GM11168 (cell line): ENCODE measurements around the gene TACC3.

ENCODE experiments used
- in situ Hi-C: fragments of 300-500 bp; cut with MboI; formaldehyde crosslinking; loops from one replicate; pipeline ENCODE4 v1.12.0; 2022; ENCODE audit warnings: low sequenced_read_pairs; ENCODE audit not compliant: unreplicated experiment

Gene TACC3

DNA sequence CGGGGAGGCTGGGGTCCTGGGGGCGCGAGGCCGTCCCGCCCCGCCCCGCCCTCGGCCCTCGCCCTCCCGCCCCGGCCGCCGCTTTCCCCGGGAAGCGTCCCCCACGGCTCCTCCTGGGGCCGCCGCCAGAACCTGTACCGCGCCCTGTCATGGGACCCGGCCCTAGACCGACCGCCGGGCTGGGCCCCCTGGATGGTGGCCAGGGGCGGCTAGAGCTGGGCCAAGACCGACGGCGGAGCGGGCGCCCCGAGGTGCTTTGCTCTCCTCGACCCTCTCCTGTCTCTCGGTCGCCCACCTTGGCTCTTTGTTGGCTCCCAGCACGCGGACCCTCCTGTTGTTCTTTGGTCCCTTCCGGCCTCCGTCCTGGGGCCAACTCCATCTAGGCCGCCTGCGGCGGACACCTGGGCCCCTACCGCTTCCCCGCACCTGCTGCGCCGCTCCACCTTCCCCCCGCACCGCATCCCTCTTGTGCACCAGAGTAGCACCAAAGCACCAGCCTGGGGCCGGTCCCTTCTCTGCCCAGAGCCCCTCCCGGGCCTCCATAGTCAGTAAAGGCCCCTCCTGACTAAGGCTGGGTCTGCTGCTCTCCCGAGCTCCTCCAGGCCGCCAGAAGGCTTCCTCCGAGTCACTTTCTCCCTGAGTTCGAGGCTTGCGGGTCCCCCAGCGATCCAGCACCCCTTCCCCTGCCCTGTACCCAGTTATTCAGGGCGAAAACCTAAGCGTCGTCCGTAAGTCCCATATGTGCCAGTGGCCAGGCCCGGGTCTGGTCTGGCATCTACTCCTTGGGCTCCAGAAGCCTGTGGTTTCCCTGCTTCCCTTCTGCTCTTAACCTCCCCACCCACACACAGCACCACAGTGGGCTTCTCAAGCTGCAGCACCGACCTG, 587 bp downstream of the TACC3 start:
- in situ Hi-C loops: no loop called here

GRCh38 chr4:1722551-1723118, 1.3 kb downstream of the TACC3 start:
- in situ Hi-C loops: no loop called here

DNA sequence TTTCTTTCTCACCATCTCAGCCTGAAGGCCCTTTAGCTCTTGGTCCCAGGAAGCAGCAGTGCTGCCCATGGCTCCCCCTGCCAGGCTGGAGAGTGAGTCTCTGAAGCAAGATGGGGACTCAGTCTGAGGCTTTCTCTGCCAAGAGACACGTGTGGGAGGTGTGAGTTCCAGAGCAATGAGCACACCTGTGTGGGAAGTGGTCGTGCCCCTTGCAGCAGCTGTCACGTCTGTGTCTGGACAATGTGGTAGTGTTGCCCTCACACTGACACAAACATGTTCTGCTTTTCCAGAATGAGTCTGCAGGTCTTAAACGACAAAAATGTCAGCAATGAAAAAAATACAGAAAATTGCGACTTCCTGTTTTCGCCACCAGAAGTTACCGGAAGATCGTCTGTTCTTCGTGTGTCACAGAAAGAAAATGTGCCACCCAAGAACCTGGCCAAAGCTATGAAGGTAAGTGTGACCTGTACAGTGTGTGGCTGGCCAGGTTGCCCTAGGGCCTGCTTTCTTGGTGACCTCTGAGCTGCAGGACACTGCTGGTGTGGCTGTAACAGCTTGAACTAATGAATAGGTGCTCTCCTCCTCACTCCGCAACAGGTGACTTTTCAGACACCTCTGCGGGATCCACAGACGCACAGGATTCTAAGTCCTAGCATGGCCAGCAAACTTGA, 1.9 kb downstream of the TACC3 start:
- in situ Hi-C loops: no loop called here

GRCh38 chr4:1725521-1725920, 4.2 kb downstream of the TACC3 start:
- in situ Hi-C loops: no loop called here

- in situ Hi-C loops: no loop called here
Measured at GRCh38 chr4:1726146-1726934, 5.0 kb downstream of the TACC3 start.

DNA sequence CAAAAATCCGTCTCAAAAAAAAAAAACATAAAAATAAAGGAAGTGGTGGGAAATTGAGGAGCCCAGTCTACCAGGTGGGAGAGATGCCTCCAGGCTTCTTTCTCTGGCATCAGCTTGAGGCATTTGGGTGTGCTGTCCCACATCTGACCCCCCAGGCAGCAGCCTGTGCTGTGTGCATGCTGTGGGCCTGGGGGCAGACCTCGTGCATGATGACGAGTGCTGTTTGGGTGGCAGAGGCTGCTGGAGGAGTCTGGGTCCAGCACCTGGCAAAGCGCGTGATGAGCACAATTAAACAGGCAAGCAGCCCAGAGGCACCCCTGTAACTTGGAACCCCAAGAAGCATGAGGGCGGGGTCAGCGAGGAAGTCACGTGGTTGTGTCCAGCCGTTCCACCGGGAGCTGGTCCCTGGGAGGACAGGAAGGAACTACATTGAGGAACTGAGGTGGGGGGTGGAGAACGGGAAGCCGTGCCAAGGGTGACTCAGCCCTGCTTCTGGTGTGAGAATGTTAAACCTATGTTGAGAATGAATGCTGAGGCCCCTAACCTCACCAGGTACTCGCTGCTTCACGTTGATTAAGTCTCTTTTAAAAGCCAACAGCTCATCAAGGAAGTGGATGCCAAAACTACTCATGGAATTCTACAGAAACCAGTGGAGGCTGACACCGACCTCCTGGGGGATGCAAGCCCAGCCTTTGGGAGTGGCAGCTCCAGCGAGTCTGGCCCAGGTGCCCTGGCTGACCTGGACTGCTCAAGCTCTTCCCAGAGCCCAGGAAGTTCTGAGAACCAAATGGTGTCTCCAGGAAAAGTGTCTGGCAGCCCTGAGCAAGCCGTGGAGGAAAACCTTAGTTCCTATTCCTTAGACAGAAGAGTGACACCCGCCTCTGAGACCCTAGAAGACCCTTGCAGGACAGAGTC, 6.1 kb downstream of the TACC3 start:
- in situ Hi-C loops: no loop called here

DNA sequence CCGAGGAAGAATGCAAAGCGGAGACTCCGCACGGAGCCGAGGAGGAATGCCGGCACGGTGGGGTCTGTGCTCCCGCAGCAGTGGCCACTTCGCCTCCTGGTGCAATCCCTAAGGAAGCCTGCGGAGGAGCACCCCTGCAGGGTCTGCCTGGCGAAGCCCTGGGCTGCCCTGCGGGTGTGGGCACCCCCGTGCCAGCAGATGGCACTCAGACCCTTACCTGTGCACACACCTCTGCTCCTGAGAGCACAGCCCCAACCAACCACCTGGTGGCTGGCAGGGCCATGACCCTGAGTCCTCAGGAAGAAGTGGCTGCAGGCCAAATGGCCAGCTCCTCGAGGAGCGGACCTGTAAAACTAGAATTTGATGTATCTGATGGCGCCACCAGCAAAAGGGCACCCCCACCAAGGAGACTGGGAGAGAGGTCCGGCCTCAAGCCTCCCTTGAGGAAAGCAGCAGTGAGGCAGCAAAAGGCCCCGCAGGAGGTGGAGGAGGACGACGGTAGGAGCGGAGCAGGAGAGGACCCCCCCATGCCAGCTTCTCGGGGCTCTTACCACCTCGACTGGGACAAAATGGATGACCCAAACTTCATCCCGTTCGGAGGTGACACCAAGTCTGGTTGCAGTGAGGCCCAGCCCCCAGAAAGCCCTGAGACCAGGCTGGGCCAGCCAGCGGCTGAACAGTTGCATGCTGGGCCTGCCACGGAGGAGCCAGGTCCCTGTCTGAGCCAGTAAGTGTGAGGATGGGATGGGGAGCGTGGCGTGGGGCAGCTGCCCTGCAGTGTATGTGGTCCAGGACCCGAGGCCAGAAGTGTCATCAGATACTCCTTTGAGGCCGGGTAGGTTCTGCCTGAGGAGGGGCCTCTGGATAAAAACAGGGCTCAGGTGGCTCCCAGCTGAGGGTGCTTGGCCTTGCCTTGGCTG, 7.0 kb downstream of the TACC3 start:
- in situ Hi-C loops: no loop called here

GRCh38 chr4:1730532-1731135, 9.3 kb downstream of the TACC3 start:
- in situ Hi-C loops: no loop called here

- in situ Hi-C loops: no loop called here
Measured at GRCh38 chr4:1731180-1731579, 9.9 kb downstream of the TACC3 start.

DNA sequence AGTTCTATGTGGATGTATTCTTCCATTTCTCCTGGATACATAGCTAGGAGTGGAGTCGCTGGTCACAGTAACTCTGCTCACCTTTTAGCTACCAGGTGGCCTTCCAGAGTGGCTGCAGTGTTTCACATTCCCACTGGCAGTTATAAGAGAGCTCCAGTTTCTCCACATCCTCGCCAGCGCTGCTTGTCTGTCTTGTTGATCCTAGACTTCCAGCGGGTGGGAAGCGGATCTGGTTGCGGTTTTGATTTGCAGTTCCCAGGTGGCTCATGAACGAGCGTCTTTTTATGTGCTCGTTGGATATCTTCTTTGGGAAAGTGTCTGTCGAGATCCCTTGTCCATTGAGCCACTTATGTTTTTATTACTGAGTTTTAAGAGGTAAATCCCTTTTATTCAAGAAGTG, 11.6 kb downstream of the TACC3 start:
- in situ Hi-C loops: no loop called here

DNA sequence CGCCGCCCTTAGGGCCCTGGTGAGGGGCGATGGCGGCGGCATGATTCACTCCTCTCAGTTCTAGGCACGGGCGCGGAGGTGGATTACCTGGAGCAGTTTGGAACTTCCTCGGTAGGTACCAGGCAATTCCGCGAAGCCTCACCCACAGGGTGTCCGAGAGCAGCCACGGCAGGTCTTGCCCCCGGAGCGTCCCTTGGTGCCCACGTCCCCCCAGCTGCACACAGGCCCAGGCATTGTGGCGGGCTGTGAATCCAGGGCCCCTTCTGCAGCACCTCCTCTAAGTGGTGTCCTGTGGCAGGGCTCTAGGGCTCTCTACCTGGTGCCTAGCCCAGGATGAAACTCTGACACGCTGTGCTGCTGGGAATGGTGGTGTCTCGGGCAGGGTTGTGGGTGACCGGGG, 13.9 kb downstream of the TACC3 start:
- in situ Hi-C loops: no loop called here

DNA sequence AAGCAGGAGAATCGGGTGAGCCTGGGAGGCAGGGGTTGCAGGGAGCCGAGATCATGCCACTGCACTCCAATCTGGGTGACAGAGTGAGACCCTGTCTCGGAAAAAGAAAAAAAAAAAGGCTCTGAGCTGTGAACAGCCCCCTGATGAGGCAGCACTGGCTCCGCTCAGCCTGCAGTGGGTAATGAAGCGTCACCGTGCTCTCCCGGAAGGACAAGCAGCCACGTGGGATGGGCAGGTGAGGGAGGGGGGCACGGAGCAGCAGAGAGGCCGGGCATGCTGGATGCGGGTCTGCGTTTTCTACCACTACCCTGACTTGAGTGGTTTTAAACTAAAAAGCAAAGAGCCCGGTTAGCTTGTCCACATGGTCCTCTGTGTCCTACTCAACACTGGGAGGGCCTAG, 15.5 kb downstream of the TACC3 start:
- in situ Hi-C loops: no loop called here

DNA sequence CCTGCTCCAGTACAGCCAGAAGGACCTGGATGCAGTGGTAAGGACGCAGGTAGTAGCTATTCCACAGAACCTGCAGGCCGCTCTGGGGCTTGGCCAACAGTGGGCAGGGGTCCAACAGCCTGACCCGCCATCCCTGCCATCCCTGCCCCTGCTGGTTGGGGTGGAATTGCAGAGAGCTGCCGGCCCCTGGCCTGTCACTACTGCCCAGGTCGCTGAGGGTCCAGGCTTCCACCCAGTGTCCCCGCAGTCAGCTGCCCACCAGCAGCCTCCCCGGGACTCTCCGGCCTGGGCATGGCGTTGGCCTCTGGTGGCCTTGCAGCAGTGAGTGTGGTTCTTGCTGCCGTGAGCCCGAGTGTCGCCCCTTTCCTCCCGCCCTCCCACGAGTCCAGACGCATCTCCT, 16.3 kb downstream of the TACC3 start:
- in situ Hi-C loops: no loop called here

DNA sequence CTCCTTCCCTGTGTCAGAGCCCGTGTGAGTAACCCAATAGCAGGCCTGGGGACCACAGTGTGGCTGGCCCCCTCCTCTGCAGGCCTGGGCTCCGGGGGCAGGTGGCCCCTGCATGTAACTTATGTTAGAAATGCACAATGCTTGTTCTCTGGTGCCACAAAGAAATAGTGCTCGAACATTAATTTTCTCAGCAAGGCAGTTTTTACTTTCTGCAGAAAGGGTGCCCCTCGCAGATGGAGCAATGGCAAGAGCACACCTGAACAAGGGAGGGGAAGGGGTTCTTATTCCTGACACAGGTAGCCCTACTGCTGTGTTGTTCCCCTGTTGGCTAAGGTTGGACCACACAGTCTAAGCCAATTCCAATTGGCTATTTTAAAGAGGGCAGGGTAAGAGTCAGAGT, 17.1 kb downstream of the TACC3 start:
- in situ Hi-C loops: no loop called here

GRCh38 chr4:1739358-1739757, 18.0 kb downstream of the TACC3 start:
- in situ Hi-C loops: no loop called here

DNA sequence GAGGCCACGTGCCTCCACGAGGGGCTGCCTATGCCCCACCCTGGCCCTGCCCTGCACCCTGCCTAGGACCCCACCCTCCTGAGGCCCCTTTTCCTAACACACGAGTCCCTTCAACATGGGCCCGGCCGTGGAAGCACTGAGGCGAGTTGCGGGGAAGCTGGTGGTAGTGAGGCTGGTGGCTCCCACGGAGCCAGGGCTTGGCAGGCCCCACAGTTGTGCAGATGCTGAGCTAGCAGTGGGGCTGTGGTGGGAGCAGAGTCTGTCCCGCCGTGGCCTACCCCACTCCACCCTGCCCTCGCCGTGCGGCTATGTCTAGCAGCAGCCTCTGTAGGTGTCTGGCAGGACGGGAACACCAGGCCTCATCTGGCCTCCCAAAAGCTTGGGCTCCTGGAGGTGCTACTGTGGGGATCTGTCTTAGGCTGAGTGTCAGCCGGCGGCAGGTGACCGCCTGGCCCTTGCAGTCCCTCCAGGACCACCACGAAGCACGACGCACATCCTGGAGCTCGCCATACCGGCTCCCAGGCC, 18.8 kb downstream of the TACC3 start:
- in situ Hi-C loops: loop anchor here (10.0 kb wide), 1 partner anchor 75 kb away; no protein-coding TSS in a partner anchor

DNA sequence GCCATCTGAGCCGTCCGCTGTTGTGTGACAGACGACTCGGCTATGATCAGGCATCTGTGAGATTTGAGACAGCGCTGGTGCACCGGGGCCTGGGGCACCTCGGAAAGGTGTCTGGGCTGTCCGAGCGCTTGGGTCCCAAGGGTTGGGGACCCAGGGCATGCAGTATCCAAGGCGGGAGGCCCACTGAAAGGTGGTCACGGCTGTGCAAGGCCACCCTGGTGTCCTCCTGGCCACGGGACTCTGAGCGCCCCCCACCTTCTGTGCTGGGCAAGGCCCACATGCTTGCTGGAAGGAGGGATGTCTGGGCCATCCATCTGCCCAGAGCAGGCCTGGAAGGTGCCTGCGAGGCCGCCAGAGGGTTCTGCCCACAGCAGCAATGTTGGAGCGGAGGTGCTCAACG, 19.9 kb downstream of the TACC3 start:
- in situ Hi-C loops: loop anchor here (10.0 kb wide), 1 partner anchor 74 kb away; no protein-coding TSS in a partner anchor

DNA sequence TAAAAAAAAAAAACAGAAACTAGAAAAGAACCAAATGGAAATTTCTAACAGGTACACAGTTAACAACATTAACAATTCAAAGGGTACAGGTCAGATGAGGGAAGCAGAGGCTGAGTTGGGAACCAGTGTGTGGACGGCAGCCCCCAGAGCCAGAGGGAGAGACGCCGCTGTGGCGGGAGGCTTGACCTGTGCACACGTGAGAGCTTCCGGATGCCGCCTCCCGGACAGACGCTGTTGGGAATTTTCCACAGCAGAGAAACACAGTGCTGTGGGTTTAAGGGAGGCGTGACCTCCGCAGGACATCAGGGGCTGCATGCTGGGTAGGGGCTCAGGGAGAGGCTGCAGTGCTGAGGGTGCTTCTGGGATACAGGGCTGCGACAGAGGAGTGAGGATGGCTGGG, 22.2 kb downstream of the TACC3 start:
- in situ Hi-C loops: loop anchor here (10.0 kb wide), 1 partner anchor 71 kb away; no protein-coding TSS in a partner anchor
